Stimulated activated CD4-positive, alpha-beta T cell treated with anti-CD3 and anti-CD28 coated beads, Interleukin-12 subunit alpha, Interleukin-12 subunit beta, amount 100 ng/mL, for 48 hours (primary cell): ENCODE data around the gene BABAM2.
"Not testable (repeated sequence)": the region's sequence is repeated elsewhere in the genome, so short reads cannot be mapped to it uniquely, and the experiment has no call there.

Experiments used
- DNase-seq, 3 donors: peaks; one replicate each; pipeline ENCODE4 v3.0.0-alpha.2; 2020; ENCODE audit warnings: low read depth in 2 of 3, low spot score in 1 of 3

The BABAM2 gene

GRCh38 chr2:28018474-28018873 is 127.9 kb downstream of the BABAM2 start:
- not testable (repeated sequence) for DNase-seq

GRCh38 chr2:28019521-28019920 is 129.0 kb downstream of the BABAM2 start:
- not testable (repeated sequence) for DNase-seq

- no peak for DNase-seq
Observed at GRCh38 chr2:28021898-28022297, 131.4 kb downstream of the BABAM2 start.

GRCh38 chr2:28025123-28025522 is 134.6 kb downstream of the BABAM2 start:
- DNase-seq: no peak

GRCh38 chr2:28026230-28026629 is 135.7 kb downstream of the BABAM2 start:
- DNase-seq: not testable (repeated sequence)

GRCh38 chr2:28028025-28028424 is 137.5 kb downstream of the BABAM2 start:
- no peak for DNase-seq

GRCh38 chr2:28030600-28030999 is 140.1 kb downstream of the BABAM2 start:
- no peak for DNase-seq

- no peak for DNase-seq
Observed at GRCh38 chr2:28032816-28033215, 142.3 kb downstream of the BABAM2 start.

- DNase-seq: no peak
Observed at GRCh38 chr2:28034696-28035095, 144.2 kb downstream of the BABAM2 start.

- DNase-seq: no peak
Observed at GRCh38 chr2:28035163-28035690, 144.7 kb downstream of the BABAM2 start.

GRCh38 chr2:28035816-28036215 is 145.3 kb downstream of the BABAM2 start:
- no peak for DNase-seq

- DNase-seq: no peak
Observed at GRCh38 chr2:28036307-28036706, 145.8 kb downstream of the BABAM2 start.

GRCh38 chr2:28038722-28039121 is 148.2 kb downstream of the BABAM2 start:
- DNase-seq: no peak

- DNase-seq: no peak
Observed at GRCh38 chr2:28045676-28046351, 155.3 kb downstream of the BABAM2 start.

GRCh38 chr2:28046921-28047320 is 156.4 kb downstream of the BABAM2 start:
- DNase-seq: no peak

- no peak for DNase-seq
Observed at GRCh38 chr2:28047681-28048080, 157.2 kb downstream of the BABAM2 start.

- DNase-seq: no peak
Observed at GRCh38 chr2:28048341-28048740, 157.8 kb downstream of the BABAM2 start.

- no peak for DNase-seq
Observed at GRCh38 chr2:28049416-28049815, 158.9 kb downstream of the BABAM2 start.

- DNase-seq: no peak
Observed at GRCh38 chr2:28049899-28050298, 159.4 kb downstream of the BABAM2 start.

- no peak for DNase-seq
Observed at GRCh38 chr2:28052691-28053090, 162.2 kb downstream of the BABAM2 start.

- no peak for DNase-seq
Observed at GRCh38 chr2:28053597-28053996, 163.1 kb downstream of the BABAM2 start.

GRCh38 chr2:28054916-28055315 is 164.4 kb downstream of the BABAM2 start:
- DNase-seq: no peak

- no peak for DNase-seq
Observed at GRCh38 chr2:28055325-28055970, 164.9 kb downstream of the BABAM2 start.
